ENCODE results near the gene BAZ2B. TPM values are rescaled to one million over a fixed set of nuclear protein-coding genes. Genes with fewer than 3 reads are reported as not detected.

BAZ2B gene
- total RNA-seq, 4 donors from 2014 or later: 46.8 to 72.8 (median 53.4) TPM

DNA sequence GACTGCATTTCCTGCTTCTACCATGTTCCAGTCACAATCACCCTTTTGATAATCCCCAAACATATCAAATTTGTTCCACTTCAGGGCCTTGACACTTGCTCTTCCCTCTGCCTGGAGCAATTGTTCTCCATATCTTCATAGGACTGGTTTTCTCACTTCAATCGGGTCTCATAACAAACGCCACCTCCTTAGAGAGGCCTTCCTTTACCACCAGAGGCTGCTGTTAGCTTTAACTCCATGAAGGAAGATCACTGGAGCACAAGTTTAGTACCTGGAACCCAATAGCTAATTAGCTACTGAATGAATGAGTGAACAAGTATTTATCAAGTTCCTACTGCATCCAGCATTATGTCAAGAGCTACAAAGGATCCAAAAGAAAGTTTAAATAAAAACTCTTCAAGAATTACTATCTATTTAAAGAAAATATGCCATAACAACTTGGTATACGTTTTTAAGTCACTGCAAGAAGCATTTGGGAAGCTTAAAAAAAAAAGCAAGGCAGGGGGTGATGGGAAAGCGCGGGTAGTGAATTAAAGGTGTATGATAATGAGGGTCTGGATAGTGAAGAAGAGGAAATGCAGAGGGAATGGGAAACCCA is 58.8 kb downstream of the BAZ2B start:
- TF ChIP-seq, protein P1, sequence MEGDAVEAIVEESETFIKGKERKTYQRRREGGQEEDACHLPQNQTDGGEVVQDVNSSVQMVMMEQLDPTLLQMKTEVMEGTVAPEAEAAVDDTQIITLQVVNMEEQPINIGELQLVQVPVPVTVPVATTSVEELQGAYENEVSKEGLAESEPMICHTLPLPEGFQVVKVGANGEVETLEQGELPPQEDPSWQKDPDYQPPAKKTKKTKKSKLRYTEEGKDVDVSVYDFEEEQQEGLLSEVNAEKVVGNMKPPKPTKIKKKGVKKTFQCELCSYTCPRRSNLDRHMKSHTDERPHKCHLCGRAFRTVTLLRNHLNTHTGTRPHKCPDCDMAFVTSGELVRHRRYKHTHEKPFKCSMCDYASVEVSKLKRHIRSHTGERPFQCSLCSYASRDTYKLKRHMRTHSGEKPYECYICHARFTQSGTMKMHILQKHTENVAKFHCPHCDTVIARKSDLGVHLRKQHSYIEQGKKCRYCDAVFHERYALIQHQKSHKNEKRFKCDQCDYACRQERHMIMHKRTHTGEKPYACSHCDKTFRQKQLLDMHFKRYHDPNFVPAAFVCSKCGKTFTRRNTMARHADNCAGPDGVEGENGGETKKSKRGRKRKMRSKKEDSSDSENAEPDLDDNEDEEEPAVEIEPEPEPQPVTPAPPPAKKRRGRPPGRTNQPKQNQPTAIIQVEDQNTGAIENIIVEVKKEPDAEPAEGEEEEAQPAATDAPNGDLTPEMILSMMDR (IDR thresholded peaks at IDR 0.05): no peak
- TF ChIP-seq POLR2A (IDR thresholded peaks at IDR 0.05): no peak
- no peak overlapping the region for H3K4me3 ChIP-seq (ENCODE audit: low read depth, poor library complexity, severe bottlenecking)
- no peak for DNase-seq (ENCODE audit: low spot score in 2 of 2)
- 78 to 80% methylated on average over 5 of the region's 5 CpGs for WGBS, 2 donors
- intact Hi-C loops (cut with DNase I; ENCODE audit: low total_unique reads): no loop called here

DNA sequence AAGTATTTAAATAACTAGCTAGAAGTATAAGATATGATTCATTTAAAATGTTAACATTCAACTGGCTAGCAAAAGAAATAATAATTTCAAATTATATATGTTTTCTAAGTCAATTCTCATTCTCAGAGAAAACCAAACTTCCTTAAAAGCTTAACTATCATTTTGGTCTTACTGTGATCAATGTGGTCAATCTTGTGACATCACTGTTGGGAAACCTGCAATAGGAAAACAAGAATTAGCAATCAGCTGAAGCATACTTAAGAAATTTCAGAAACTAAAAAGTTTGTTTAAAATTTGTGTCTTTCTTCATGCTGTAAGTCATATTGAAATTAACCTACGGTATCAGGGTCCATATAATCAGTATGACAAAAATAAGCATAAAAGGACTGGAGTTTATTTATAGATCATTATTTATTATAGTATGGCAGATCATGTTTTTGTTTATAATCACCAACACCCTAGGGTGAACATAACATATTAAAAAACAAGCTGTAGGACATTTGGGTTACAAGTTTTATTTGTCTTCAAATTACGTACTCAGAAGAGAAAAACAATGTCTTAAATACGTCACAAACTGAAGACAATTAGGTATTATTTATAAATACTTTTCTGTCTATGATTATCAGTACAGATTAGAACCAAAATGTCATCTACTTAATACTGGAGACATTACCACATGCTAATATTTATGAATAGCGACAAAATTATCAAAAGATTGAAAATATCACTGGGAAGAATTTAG is 60.5 kb downstream of the BAZ2B start:
- TF ChIP-seq POLR2A (IDR thresholded peaks at IDR 0.05): no peak
- TF ChIP-seq, protein P1 (IDR thresholded peaks at IDR 0.05): no peak
- no peak overlapping the region for H3K4me3 ChIP-seq (ENCODE audit: low read depth, poor library complexity, severe bottlenecking)
- intact Hi-C loops (cut with DNase I; ENCODE audit: low total_unique reads): no loop called here
- whole genome bisulfite sequencing, 2 donors: 95 to 97% methylated on average over 4 of the region's 4 CpGs
- no peak for DNase-seq (ENCODE audit: low spot score in 2 of 2)

DNA sequence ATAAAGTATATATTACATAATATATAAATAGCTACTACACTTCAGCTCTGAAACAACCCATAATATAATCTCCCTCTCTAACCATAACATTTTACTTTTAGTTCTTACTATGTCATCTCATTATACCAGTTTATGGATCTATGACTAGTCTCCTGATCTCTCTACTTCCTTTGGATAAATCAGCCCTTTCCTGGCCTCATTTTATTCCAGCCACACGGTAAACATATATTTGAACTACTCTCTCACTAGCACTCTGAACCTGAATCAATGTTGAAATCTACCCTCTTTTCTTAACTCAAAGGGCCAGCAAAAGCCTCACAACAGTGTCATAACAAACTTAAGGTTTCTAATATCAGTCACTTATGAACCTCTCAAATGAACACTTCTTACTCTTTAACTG is 62.6 kb downstream of the BAZ2B start:
- DNase-seq (ENCODE audit: low spot score in 2 of 2): no peak
- intact Hi-C loops (cut with DNase I; ENCODE audit: low total_unique reads): no loop called here
- WGBS, 2 donors: 73 to 80% methylated on average over 1 of the region's 1 CpG
- H3K4me3 ChIP-seq (ENCODE audit: low read depth, poor library complexity, severe bottlenecking): no peak overlapping the region
- TF ChIP-seq, protein P1 (IDR thresholded peaks at IDR 0.05): no peak
- no peak for TF ChIP-seq POLR2A (IDR thresholded peaks at IDR 0.05)

DNA sequence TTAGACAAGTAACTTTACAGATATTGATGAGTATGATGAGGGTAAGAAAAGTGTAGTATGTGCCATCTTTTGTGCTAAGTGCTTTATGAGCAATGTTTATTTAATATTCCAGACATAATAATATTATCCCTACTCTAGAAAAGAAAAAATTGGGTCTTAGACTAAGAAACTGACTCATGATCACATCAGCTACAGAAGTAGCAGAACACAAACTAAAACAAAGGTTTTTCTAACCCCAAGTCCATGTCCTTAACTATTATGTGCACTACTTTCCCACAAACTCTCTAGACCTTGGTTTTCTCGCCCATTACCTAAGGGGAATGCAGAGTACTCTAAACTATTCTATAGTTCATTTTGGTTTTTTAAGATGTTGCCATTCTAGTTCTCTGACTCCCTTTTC is 64.5 kb downstream of the BAZ2B start:
- WGBS, 2 donors: 90 to 94% methylated on average over 1 of the region's 1 CpG
- intact Hi-C loops (cut with DNase I; ENCODE audit: low total_unique reads): no loop called here
- TF ChIP-seq, protein P1 (IDR thresholded peaks at IDR 0.05): no peak
- TF ChIP-seq POLR2A (IDR thresholded peaks at IDR 0.05): no peak

DNA sequence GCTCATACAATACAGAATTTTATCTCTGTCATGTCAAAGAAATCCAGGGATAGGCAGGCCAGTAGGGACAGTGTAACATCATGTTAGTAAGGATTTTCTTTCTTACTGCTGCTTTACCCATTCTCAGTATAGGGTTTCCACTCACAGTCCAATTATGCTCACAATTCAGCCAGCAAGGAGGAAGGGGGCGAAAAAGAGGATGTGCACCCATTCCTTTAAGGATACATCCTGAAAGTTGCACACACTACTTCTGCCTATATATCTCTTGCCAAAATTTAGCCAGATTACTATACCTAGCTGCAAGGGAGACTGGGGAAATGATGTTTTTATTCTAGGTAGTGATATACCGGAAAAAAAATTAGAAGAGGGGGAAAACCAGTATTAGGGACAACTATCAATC is 66.1 kb downstream of the BAZ2B start:
- DNase-seq (ENCODE audit: low spot score in 2 of 2): no peak
- no peak overlapping the region for H3K4me3 ChIP-seq (ENCODE audit: low read depth, poor library complexity, severe bottlenecking)
- intact Hi-C loops (cut with DNase I; ENCODE audit: low total_unique reads): no loop called here
- WGBS, 2 donors: 93% methylated on average over 2 of the region's 2 CpGs
- TF ChIP-seq POLR2A (IDR thresholded peaks at IDR 0.05): no peak
- TF ChIP-seq, protein P1 (IDR thresholded peaks at IDR 0.05): no peak

More for the DNA sequence above, 64.5 kb downstream of the BAZ2B start:
- H3K4me3 ChIP-seq (ENCODE audit: low read depth, poor library complexity, severe bottlenecking): no peak overlapping the region
- no peak for DNase-seq (ENCODE audit: low spot score in 2 of 2)

Data from lower leg skin (tissue), 4 donors.